ENCODE measurements around the gene YES1. TPM values are rescaled to one million over a fixed set of nuclear protein-coding genes. Genes with fewer than 3 reads are reported as not detected.
A peak's percentile ranks its signal among the peaks of the same experiment; 100 is the strongest.

The YES1 gene
- total and polyA plus RNA-seq, 2 of the 13 experiments (the other 11 are each of a cell fraction or from before 2014, with no cell fraction given): 17.2 to 70.8 TPM

GRCh38 chr18:703213-703967 lies 108.7 kb downstream of the YES1 start (continued):
- TF ChIP-seq, protein P1, sequence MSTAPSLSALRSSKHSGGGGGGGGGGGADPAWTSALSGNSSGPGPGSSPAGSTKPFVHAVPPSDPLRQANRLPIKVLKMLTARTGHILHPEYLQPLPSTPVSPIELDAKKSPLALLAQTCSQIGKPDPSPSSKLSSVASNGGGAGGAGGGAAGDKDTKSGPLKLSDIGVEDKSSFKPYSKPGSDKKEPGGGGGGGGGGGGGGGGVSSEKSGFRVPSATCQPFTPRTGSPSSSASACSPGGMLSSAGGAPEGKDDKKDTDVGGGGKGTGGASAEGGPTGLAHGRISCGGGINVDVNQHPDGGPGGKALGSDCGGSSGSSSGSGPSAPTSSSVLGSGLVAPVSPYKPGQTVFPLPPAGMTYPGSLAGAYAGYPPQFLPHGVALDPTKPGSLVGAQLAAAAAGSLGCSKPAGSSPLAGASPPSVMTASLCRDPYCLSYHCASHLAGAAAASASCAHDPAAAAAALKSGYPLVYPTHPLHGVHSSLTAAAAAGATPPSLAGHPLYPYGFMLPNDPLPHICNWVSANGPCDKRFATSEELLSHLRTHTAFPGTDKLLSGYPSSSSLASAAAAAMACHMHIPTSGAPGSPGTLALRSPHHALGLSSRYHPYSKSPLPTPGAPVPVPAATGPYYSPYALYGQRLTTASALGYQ (CRISPR knock-in tag; IDR thresholded peaks at IDR 0.05): no peak
- no peak for TF ChIP-seq ZNF441 (CRISPR knock-in tag; IDR thresholded peaks at IDR 0.05; ENCODE audit: borderline replicate concordance)
- no peak for TF ChIP-seq ADNP (CRISPR knock-in tag; IDR thresholded peaks at IDR 0.05)
- peak; percentile 45; the same call in 1 of the 2 replicates for TF ChIP-seq HNF4G (IDR thresholded peaks at IDR 0.05; ENCODE audit: borderline replicate concordance, low read depth, low read length)
- TF ChIP-seq HNF4G (CRISPR knock-in tag; IDR thresholded peaks at IDR 0.05; ENCODE audit: borderline replicate concordance, low read depth): no peak
- TF ChIP-seq LCORL (IDR thresholded peaks at IDR 0.05): no peak
- no peak for TF ChIP-seq LCORL (CRISPR knock-in tag; IDR thresholded peaks at IDR 0.05)
- peak; percentile 15 for TF ChIP-seq ZNF18 (CRISPR knock-in tag; IDR thresholded peaks at IDR 0.05; ENCODE audit: insufficient replicate concordance)
- TF ChIP-seq KLF6 (CRISPR knock-in tag; IDR thresholded peaks at IDR 0.05): 0 out of 2 replicates have a peak, but pooled peaks have one; percentile 41
- peak; percentile 52; the same call in 1 of the 2 replicates for TF ChIP-seq ARNTL (CRISPR knock-in tag; IDR thresholded peaks at IDR 0.05)
- peak; percentile 18; the same call in 1 of the 2 replicates for TF ChIP-seq NR2F6 (IDR thresholded peaks at IDR 0.05)
- no peak for TF ChIP-seq NR2F6 (CRISPR knock-in tag; IDR thresholded peaks at IDR 0.05)

All from HepG2 (cell line).